Left ventricle myocardium superior (tissue), 1 donor: ENCODE results near the gene DNAJC11. TPM values are rescaled to one million over a fixed set of nuclear protein-coding genes. Genes with fewer than 3 reads are reported as not detected.
"Not testable (repeated sequence)": the region's sequence is repeated elsewhere in the genome, so short reads cannot be mapped to it uniquely, and the experiment has no call there.

Experiments used
- ATAC-seq: fragments of 200-7000 bp; cut with Tn5 transposase; one replicate; pipeline ENCODE4 v1.9.1; 2020; ENCODE audit warnings: mild to moderate bottlenecking, moderate library complexity
- DNase-seq: peaks from one replicate; pipeline ENCODE4 v3.0.0-alpha.2; 2020
- intact Hi-C: fragments of 100-400 bp; cut with micrococcal nuclease; formaldehyde crosslinking; loops from one replicate; pipeline ENCODE4 v1.11.0; 2022
- total RNA-seq: library from RNA; stranded (reverse); fragmentation: NEBNext Ultra II Directional; extraction: Animal tissue kit (Norgen Biotek cat#: 25700); gene quantifications from one replicate; pipeline ENCODE4 v1.2.1, GENCODE V29; 2021
- donor health status: DM: no; HTN: yes; CAD: no; lungs with severe emphysema.

DNAJC11 gene
- total RNA-seq, 1 donor from 2014 or later: 78.6 TPM

- ATAC-seq (no peak), DNase-seq (no peak)
- intact Hi-C loops: no loop called here
These were observed 41.1 kb downstream of the DNAJC11 start for GRCh38 chr1:6660415-6661049.

DNA sequence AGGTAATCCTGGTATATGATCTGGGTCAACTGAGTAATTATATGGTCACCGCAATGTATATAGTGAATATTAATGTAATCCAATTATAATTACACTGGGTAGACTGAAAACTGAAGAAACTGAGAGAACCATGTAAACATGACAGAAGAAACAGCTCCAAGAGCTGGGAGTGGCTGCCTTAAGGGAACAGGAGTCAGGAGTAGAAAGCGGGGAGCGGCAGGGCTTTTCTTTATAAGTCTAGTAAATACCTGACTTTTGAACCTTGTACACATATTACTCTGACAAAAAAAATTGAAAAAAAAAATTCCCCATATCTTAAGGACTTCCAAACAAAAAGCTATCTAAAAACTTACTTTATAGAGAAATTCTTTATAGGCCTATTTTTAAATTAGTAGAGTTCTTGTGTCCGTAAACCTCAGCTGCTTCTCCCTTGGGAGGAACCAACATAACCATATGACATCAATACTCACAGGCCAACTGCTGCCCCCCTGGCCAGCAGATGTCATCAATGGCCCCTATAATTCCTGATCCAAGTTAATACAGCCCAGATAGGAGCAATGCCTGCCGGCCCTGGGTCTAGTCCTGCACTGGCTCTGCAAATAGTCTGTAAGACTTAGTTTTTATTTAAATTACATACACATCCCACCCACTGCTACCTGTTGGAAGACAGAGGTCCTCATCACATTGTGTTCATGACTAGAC is 43.1 kb downstream of the DNAJC11 start:
- intact Hi-C loops: no loop called here
- DNase-seq: no peak
- ATAC-seq: no peak

GRCh38 chr1:6657138-6657537 is 44.5 kb downstream of the DNAJC11 start:
- intact Hi-C loops: no loop called here
- DNase-seq: peak; percentile 74
- peak; percentile 93 for ATAC-seq

- DNase-seq: no peak
- ATAC-seq: no peak
- intact Hi-C loops: no loop called here
These were observed 48.0 kb downstream of the DNAJC11 start for GRCh38 chr1:6653436-6654290.

DNA sequence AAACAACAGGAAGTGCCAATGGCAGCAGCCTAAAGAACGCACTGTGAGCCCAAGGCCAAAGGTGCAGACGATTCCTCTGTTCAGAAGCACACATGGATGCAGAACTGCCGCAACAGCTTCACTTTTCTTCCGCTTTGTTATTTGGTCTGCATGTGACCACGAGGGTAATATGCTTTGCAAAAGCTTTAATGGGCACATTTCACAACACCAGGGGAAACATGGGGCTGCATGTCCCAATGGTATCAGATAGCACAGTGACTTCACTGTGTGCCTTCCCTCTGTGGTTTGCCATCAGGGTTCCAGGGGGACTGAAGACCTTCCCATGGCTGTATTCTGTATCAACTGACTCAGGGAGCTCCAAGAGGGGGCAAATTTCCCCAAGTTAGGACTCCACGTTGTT is 48.6 kb downstream of the DNAJC11 start:
- ATAC-seq (no peak), DNase-seq (no peak)
- intact Hi-C loops: no loop called here

- intact Hi-C loops: no loop called here
- DNase-seq: no peak
These were observed 49.7 kb downstream of the DNAJC11 start for GRCh38 chr1:6651909-6652308.

DNA sequence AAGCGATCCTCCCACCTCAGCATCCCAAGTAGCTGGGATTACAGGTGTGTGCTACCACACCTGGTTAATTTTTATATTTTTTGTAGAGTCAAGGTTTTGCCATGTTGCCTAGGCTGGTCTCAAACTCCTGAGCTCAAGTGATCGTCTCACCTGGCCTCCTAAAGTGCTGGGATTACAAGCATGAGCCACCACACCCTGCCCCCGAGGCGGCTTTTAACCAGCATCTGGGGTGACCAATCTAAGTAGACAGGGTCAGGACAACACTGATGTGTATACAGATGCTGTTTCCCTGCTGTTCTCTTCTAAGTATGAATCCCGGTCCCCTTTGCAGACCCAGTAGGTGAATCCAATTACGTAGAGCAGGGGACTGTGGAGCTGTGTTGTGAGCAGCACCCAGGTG is 53.1 kb downstream of the DNAJC11 start:
- DNase-seq (no peak), ATAC-seq (no peak)
- intact Hi-C loops: no loop called here

More at GRCh38 chr1:6651909-6652308, 49.7 kb downstream of the DNAJC11 start:
- no peak for ATAC-seq

DNA sequence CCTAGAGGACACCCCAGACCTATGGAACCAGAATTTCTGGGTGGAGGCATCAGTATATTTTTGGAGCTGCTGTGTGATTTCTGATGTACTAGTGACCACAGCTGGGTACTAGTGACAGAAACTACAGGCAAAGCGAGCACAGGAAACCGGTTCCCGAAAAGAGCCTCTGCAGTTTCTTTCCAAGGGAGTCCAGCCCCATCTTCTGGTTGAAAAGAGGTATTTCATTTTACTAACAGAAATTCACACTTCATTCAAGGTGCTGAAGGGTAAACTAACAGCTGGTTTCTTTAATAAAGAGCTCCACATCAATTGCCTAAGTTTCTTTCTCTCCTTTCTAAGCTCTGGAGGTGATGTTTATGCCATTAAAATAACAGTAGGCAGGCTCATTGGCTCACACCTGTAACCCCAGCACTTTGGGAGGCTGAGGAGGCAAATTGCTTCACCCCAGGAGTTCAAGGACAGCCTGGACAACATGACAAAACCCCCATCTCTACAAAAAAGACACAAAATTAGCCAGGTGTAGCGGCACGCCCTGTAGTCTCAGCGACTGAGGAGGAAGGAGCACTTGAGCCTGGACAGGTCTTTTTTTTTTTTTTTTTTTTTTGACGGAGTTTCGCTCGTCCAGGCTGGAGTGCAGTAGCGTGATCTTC is 55.0 kb downstream of the DNAJC11 start:
- ATAC-seq (peak; percentile 62), DNase-seq (no peak)
- intact Hi-C loops: no loop called here

GRCh38 chr1:6645018-6645417 is 56.6 kb downstream of the DNAJC11 start:
- DNase-seq: no peak
- intact Hi-C loops: no loop called here
- no peak for ATAC-seq

- DNase-seq, ATAC-seq, intact Hi-C loops: not testable (repeated sequence)
These were observed 60.7 kb downstream of the DNAJC11 start for GRCh38 chr1:6640867-6641266.

- DNase-seq (peak; percentile 90), ATAC-seq (peak; percentile 76)
- intact Hi-C loops: no loop called here
These were observed 63.4 kb downstream of the DNAJC11 start for GRCh38 chr1:6638226-6638625.

- intact Hi-C loops: no loop called here
- no peak for DNase-seq
- no peak for ATAC-seq
These were observed 63.8 kb downstream of the DNAJC11 start for GRCh38 chr1:6637770-6638169.

DNA sequence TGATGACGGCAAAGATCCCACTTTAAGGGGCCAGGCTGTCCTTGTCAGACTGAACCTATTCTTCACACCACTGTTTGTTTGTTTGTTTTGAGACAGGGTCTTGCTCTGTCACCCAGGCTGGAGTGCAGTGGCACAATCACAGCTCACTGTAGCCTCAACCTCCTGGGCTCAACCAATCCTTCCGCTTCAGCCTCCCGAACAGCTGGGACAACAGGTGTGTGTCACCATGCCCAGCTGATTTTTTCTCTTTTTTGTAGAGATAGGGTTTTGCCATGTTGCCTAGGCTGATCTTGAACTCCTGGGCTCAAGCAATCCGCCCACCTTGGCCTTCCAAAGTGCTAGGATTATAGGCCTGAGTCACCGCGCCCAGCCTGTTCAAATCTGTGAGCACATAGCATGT is 64.8 kb downstream of the DNAJC11 start:
- intact Hi-C loops, ATAC-seq, DNase-seq: not testable (repeated sequence)

DNA sequence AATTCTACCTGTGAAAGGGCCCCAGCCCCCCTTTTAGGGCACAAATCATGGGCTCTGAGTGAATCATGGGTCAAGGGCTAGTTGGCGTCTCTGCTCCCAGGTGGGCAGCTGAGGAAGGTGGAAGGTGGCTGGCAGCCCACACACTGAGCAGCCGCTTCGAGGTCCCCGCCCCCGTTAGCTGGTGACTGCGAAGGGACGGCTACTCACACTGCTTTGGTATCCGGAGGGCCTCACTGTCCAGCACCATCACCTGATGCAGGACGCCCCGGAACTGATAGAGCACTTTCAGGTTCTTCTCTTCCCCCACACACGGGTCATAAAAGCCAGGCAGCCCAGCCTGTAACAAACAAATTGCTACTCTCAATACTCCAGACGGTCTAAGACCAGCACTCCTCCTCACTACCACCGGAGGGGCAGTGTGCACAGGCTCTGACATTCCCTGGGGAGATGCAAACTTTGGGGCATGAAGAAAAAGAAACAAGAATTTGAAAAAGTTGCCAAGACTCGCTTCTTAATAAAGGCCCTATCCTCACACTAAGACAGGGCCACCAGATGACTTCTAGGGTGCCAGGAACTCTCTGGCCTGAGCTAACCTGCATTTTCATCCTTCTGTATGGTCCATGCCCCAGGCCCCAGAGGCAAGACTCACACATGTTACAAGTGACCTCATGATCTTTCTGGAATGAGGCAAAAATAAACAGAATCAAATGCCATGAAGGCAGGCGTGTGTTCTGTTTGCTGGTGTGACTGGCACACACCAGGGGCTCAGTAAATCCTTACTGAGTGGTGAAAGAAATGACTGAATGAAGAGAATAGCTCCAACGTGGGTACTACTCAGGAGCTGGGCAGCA is 65.5 kb downstream of the DNAJC11 start:
- ATAC-seq (no peak), DNase-seq (no peak)
- intact Hi-C loops: no loop called here

GRCh38 chr1:6635161-6635909 is 66.3 kb downstream of the DNAJC11 start:
- ATAC-seq (no peak), DNase-seq (no peak)
- intact Hi-C loops: no loop called here

GRCh38 chr1:6634371-6635052 is 67.1 kb downstream of the DNAJC11 start:
- DNase-seq (peak; percentile 83), ATAC-seq (peak; percentile 76)
- intact Hi-C loops: no loop called here
